Pulmonary artery endothelial cell (primary cell): ENCODE results near the gene ZFYVE28. TPM values are rescaled to one million over a fixed set of nuclear protein-coding genes. Genes with fewer than 3 reads are reported as not detected.

ENCODE experiments used
- DNase-seq: peaks from one replicate; pipeline ENCODE4 v3.0.0-alpha.2; 2011; ENCODE audit warnings: low read depth, low spot score
- total RNA-seq: library from RNA; depleted of rRNA; stranded (reverse); fragments of >200 nt; gene quantifications from 2 replicates; pipeline ENCODE4 v1.2.3, GENCODE V29; 2014

ZFYVE28 gene
- total RNA-seq, 1 donor from 2014 or later: 10.8 TPM

DNA sequence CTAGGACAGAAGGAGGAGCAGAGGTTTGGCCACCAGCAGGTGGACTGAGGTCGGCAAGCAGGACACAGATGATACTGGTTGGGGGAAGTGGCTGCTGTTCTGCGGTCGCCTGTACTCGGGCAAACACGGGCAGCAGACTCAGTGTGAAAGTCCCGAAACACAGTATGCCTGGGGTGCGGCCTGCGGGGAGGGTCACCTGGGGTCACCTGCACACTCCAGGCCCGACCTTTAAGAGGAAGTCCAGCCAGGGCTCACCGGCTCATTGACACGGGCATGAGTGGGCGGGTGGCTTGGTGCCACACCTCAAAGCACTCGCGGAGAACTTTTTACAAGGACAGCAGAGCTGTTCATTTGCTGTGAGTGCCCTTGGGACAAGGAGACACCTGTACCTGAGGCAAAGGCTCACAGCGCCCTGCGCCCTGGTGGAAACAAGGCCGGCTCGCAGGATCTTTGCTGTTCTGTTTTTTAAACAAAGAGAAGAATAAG lies 85.0 kb downstream of the ZFYVE28 start:
- DNase-seq: no peak

- no peak for DNase-seq
Observed at GRCh38 chr4:2332976-2333319, 85.5 kb downstream of the ZFYVE28 start.

- DNase-seq: no peak
Observed at GRCh38 chr4:2332201-2332975, 86.1 kb downstream of the ZFYVE28 start.

DNA sequence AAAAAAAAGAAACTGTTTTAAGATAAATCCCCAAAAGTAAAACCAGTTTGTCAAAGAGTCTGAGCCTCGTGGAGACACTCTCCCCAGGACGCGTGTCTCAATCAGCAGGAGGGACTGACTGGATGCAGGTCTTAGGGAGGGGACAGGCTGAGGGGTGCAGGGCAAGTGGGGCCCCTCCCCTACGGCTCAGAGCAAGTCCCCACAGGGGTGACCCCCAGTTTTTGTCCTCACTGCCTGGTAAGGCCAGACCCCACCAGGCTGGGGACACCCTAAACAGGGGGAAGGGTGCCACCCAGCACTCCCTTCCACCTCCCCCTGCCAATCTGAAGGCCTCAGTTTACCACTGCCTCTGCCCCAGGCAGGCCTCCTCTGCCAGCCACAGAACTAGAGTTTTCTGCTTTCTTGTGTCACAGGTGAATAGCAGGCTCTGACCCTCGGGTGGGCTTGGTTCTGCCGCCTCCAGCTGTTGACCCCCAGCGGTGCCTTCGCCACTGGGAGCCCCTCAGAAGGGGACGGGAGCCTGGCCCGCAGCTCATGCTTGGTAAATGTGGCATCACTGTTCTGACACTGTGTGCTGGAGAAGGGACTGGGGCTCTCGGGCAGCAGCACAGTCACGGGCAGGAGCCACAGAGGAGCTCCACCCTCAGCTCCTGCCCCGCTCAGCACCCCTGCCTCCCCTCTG lies 86.8 kb downstream of the ZFYVE28 start:
- no peak for DNase-seq

DNA sequence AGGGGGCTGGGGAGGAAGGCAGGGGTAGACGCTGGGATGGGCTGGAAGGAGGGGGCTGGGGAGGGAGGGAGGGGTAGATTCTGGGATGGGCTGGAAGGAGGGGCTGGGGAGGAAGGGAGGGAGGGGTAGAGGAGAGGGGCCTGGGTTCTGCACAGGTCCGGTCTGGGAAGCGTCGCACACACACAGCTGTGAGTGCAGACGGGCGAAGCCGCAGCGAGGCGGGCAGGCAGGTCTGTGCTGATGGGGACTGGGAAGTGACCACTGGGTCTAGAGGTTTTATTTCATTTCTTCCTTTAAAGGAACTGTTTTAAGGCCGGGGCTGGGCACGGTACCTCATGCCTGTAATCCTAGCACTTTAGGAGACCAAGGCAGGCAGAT lies 87.4 kb downstream of the ZFYVE28 start:
- DNase-seq: no peak

DNA sequence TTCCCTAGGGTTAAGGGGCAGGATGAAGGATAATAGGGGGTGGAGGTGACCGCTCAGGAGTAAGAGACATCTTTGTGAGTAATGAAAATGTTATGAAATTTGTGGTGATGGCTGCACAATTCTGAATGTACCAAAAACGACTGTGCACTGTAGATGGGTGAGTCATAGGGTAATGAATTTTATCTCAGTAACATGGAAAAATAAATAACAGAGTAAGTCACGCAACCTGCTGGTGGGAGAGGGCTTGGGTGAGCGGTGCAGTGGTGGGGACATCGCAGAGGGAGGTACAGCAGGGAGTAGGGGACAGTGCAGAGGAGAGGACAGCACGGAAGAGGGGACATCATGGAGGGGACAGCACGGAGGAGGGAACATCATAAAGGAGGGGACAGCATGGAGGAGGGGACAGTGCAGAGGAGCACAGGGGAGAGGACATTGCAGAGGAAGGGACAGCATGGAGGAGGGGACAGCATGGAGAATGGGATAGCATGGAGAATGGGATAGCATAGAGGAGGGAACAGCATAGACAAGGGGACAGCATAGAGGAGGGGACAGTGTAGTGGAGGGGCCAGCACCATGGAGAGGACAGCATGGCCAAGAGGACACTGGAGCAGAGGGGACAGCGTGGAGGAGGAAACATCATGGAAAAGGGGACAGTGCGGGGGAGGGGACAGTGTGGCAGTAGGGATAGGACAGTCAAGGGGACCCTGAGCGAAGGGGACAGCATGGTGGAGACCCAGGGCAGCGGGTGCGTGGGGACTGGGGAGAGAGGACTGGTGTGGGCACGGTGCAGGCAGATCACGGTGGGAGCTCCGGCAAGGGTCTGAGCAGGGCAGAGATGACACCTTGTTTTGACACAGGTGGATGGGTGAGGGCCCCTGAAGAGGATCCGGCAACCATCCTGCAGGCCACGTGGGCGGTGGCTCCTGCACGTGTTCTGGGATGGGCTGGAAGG lies 88.1 kb downstream of the ZFYVE28 start:
- DNase-seq: peak; percentile 13

DNA sequence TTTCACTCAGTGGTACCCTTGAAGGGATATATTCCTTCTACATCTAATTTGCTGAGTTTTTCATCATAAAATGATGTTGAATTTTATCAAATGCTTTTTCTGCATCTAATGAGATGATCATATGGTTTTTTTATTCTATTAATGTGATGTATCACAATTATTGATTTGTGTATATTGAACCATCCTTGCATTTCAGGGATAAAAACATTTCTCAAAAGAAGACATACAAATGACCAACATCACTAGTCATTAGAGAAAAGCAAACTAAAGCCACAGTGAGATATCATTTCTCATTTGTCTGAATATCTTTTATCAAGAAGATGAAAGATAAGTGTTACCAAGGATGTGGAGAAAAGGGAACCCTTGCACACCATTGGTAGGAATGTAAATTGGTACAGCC lies 90.9 kb downstream of the ZFYVE28 start:
- no peak for DNase-seq

GRCh38 chr4:2324891-2325290 lies 93.6 kb downstream of the ZFYVE28 start:
- DNase-seq: no peak

- no peak for DNase-seq
Observed at GRCh38 chr4:2322841-2323240, 95.6 kb downstream of the ZFYVE28 start.

GRCh38 chr4:2322227-2322626 lies 96.2 kb downstream of the ZFYVE28 start:
- no peak for DNase-seq

GRCh38 chr4:2321279-2322196 lies 96.9 kb downstream of the ZFYVE28 start:
- DNase-seq: no peak

DNA sequence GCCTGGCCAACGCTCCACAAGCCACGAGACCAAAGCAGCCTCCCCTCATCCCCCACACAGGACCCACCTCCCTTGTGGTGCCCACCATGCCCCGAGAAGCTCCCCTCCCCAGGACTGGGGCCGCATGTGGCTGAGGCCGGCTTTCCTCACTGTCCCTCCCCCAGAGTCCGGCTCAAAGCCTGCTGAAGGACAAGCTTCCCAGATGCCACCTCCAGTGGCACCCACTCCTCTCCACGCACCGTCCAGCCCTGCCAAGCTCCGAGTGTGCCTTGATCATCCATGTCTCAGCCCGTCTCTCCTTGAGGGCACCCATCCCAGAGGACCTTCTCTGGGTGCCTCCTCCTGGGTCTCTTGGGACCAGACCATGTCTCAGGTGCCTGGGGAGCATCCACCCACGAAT lies 97.7 kb downstream of the ZFYVE28 start:
- no peak for DNase-seq

DNA sequence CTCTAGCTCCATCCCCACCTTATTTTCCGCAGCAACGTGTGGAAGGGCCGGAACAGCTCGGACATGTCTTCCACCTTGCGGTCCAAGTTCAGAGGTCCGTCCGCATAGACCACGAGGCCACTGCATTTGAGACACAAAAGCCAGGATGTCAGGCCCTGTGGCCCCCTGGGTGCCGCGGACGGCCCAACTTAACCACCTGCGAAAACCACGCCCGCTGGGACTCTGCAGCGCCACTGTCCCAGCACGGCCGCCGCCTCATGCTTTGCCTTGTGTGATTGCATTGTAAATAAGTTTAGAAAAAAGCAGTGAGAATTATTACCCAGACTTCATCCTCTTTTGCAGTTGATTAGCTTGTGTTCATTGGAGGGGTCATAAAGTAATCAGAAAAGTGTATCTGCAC lies 98.3 kb downstream of the ZFYVE28 start:
- DNase-seq: no peak

- no peak for DNase-seq
Observed at GRCh38 chr4:2318885-2319284, 99.6 kb downstream of the ZFYVE28 start.

DNA sequence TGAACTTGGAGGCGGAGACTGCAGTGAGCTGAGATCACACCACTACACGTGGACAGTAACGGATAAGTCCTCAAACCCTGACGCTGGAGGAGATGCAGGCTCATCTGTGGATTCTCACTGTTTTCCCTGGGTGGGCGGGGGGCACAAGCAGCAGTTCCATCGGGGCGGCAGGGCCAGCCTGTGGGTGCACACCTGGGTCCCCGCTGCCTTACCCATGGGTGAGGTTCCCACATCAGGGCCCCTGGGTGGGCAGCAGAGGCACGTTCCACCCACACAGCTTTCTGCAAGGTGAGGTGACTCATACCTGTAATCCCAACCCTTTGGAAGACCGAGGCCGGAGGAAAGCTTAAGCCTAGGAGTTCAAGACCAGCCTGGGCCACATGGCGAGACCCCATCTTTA lies 100.0 kb downstream of the ZFYVE28 start:
- DNase-seq: no peak

DNA sequence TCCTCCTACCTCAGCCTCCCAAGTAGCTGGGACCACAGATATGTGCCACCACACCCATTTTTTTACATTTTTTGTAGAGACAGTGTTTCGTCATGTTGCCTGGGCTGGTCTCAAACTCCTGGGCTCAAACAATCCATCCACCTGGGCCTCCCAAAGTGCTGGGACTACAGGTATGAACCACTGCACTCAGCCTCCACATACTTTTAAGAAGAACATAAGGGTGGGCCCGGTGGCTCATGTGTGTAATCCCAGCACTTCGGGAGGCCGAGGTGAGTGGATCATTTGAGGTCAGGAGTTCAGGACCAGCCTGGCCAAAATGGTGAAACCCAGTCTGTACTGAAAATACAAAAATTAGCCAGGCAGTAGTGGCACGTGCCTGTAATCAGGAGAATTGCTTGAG lies 105.1 kb downstream of the ZFYVE28 start:
- DNase-seq: no peak

- DNase-seq: no peak
Observed at GRCh38 chr4:2306773-2307410, 111.6 kb downstream of the ZFYVE28 start.

DNA sequence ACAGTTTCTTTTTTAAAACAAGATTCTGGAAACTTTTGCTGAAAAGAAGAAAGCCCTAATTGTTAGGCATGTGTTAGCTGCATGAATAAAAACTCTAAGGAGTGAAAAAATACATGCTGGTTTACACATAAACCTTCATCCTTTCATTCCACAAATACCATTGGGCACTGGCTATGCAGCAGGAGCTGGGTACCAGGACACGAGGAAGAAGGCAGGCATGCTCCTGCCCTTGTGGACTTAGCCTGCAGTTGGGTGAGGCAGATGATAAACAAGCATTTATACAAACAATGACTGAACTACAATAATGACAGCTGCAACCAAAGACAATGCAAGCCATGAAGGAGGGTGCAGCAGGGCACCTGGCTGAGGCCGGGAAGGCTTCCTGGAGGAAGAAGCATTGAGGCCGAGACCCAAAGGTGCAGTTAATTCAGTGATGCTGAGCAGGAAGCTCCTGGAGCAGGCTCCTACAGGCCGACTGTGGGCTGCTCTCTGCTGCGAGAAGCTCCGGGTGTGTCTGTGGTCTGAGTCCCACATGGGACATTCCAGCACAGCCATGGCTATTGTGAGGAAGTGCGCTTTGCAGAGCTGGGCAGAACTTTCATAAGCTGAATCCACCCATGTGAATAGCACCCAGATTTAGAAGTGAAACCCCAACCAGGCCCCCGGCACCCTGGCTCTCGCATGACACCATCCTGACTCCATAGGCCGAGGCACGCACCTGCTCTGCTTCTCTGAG lies 112.5 kb downstream of the ZFYVE28 start:
- DNase-seq: no peak

- DNase-seq: no peak
Observed at GRCh38 chr4:2304877-2305561, 113.4 kb downstream of the ZFYVE28 start.
